ENCODE measurements around the gene HSD3B7.

Gene HSD3B7

DNA sequence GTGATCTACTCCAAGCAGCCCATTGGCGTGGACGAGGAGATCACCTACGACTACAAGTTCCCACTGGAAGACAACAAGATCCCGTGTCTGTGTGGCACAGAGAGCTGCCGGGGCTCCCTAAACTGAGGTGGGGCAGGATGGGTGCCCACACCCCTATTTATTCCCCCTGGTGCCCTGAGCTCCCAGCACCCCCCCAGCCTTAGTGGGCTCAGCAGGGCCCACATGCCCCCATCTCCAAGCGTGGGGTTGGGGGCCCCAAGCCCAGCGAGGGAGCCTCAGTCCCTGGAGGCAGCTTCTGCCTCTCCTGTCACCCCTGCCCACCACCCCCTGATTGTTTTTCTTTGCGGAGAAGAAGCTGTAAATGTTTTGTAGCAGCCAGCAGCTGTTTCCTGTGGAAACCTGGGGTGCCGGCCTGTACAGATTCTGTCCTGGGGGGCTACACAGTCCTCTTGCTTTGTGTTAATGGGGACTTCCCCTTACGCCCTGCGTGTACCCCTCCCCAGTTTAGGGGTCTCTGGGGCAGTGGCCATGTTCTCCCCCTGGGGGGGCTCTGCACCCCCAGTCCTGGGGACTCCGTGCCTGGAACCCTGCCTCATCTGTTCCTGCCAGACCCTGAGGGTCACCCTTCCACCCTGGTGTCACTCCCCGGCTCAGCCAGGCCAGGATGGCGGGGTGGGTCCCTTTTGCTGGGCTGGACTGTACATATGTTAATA, 953 bp upstream of the HSD3B7 start:
- DNase-seq: no peak

DNA sequence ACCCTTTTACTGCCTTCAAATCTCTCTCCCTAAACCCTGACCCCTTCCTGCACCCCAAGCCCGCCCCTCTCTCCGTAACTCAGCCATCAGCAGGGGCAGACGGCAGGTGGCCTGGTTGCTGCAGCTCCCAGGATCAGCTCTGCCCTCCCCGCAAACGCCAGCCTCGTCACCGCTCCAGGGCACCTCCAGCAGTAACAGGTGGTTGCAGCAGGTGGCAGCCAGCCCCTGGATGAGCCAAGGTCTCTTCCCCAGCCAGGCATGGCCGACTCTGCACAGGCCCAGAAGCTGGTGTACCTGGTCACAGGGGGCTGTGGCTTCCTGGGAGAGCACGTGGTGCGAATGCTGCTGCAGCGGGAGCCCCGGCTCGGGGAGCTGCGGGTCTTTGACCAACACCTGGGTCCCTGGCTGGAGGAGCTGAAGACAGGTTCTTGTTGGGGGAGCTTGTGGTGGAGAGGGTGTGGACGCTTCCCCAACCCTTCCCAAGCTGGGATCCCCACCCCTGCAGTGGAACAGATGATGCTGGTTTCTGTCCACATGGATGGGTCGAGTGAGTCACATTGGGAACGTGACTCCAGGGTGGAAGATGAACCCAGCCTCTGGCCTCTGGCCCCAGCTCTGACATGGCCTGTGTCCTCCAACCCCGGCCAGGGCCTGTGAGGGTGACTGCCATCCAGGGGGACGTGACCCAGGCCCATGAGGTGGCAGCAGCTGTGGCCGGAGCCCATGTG, 558 bp downstream of the HSD3B7 start:
- no peak for DNase-seq

DNA sequence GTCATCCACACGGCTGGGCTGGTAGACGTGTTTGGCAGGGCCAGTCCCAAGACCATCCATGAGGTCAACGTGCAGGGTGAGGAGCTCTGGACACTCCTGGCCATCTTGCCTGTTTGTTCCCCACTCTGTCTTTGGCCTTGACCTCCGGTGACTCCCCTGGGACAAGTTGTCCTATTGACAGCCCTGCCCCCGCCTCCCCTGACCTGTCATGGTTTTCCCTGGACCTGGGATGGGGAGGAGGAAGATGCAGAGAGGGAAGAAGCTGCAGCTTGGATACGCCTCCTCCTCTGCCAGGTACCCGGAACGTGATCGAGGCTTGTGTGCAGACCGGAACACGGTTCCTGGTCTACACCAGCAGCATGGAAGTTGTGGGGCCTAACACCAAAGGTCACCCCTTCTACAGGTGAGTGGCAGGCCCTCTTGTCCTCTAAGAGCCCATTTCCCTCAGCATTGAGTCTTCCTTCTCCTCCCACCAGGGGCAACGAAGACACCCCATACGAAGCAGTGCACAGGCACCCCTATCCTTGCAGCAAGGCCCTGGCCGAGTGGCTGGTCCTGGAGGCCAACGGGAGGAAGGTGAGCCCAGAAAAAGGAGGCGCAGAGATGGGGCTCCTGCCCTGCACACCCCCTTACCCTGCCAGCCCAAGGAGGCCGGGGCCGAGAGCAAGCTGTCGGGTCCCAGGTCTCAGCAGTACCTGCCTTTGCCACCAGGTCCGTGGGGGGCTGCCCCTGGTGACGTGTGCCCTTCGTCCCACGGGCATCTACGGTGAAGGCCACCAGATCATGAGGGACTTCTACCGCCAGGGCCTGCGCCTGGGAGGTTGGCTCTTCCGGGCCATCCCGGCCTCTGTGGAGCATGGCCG, 1.4 kb downstream of the HSD3B7 start:
- no peak for DNase-seq

DNA sequence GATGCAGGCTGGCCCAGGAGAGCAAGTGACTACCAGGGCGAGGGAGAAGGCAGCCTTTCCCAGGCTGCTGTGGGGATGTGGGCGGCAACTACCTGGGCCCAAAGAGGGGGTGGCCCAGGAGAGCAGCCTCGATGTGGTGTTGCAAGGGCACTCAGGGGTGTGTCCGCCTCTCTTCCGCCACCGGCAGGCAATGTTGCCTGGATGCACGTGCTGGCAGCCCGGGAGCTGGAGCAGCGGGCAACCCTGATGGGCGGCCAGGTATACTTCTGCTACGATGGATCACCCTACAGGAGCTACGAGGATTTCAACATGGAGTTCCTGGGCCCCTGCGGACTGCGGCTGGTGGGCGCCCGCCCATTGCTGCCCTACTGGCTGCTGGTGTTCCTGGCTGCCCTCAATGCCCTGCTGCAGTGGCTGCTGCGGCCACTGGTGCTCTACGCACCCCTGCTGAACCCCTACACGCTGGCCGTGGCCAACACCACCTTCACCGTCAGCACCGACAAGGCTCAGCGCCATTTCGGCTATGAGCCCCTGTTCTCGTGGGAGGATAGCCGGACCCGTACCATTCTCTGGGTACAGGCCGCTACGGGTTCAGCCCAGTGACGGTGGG, 2.7 kb downstream of the HSD3B7 start:
- DNase-seq: no peak

DNA sequence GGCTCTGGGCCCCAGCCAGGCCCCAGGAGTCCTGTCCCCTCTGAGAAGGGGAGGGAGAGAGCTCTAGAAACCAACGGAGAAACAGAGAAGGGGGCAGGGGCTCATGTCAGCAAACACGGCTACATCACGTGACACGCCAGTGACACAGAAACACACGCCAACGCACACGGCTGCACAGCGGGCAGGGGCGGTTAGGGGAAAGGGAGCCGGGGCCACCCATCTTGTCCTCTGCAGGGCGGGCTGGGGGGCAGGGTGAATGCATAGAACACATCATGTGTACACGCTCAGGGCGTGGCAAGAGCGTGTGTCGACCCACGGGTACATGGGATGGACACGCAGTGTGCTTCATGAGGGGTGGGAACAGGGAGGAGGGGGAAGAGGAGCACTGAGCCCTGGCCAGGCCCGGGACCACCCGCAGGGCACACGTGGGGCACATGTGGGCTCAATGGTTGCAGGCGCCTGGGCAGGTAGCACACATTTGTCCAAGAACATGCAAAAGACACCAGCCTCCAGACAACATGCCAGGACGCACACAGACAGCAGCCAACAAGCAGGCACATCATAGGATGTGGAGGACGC, 4.6 kb downstream of the HSD3B7 start:
- no peak for DNase-seq

DNA sequence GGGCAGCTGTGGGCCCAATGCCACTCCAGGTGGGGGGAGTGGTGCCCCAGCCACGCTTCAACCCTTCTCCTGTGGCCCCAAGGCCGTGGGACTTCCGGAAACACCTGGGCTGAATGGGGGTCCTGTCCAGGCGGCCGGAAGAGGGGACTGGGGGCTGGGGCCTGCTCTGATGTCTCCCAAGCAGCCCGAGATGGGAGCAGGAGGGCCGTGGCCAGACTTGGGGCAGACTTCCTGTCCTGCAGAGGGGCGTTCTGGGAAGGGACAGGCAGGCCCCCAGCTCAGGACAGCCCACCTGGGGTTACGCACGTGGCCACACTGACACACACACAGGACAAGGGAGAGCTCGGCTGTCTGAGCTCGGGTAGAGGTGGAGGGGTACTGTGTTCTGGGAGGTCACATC, 5.1 kb downstream of the HSD3B7 start:
- DNase-seq: no peak

DNA sequence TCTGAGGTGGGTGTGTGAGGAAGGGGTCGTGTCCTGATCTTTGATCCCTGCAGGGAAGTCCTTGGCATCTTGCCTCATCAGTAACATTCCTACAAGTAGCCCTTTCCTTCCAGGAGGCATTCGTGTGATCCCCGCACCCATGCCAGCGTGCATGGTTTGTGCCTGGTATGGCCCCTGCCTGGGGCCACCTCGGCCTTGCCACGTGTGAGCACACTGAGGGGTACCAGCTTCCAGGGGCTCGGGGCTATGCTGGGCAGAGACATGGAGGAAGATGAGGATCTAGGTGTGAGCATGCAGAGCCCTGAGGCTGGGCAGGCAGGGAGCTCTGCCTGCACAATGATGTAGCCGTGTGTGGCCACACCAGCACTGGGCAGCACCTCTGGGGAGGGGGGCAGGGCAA, 6.0 kb downstream of the HSD3B7 start:
- no peak for DNase-seq

DNA sequence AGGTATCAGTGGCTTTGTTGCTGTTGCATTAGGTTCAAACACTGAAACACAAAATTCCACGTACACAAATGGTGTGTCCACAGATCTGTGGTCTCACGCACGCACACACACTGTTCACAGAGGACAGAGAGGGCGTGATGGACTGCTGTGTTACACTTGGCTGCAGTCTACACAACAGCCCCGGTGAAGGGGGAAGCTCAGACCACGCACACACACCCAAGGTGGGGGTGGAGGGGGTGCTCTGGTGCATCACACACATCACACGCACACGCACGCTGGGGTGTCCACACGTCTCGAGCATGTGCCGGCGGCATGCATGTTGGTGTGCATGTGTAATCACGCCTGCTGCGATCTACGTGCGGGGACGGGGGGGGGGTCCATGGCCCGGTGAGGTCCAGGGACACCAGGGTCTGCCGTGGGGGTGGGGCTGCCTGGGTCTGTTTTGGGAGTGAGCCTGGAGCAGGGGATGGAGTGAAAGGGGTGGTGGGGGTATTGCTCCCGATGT, 7.3 kb downstream of the HSD3B7 start:
- no peak for DNase-seq

DNA sequence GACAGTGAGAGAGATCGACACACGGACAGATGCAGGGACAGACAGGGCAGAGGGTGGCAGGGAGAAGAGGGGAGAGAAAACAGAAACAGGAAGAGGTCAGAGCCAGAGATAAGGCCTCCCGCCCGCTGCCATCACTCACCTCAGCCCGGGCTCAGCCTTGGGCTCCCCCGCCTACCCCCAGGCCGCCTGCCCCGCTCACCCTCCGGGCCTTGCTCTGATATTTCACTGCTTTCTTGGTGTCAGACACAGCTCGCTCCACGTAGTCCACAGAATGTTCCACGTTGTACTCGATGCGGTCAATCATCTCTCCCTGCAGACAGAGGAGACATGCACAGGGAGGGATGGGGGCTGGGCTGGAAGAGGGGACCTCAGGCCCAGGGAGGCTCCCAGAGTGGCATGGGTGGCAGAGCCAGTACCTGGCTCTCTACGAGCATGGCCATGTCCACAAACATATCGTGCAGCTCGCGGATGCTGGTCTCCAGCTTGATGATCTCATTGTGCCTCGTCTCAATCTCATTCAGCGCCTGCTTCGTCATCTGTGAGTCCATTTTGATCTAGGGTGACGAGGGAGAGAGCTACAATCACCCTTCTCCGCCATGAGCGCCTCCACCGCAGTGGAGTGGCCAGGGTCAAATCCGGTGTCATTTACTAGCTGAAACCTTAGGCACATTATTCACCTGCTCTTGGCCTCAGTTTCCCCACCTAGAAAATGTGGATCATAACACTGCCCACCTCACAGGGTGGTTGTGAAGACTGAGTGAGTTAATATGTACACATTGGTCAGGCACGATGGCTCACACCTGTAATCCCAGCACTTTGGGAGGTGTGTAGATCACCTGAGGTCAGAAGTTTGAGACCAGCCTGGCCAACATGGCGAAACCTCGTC, 8.2 kb downstream of the HSD3B7 start:
- no peak for DNase-seq

DNA sequence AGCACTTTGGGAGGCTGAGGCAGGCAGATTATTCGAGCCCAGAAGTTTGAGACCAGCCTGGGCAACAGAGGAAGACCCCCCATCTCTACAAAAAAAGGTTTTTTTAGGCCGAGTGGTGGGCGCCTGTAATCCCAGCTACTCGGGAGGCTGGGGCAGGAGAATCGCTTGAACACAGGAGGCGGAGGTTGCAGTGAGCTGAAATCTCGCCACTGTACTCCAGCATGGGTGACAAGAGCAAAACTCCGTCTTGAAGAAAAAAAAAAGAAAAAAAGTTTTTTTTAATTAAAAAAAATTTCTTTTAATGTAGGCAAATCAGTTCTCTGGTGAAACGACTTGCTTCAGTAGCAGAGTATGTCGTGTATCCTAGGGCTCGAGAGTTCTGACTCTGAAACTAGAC, 10.9 kb downstream of the HSD3B7 start:
- DNase-seq: no peak

DNA sequence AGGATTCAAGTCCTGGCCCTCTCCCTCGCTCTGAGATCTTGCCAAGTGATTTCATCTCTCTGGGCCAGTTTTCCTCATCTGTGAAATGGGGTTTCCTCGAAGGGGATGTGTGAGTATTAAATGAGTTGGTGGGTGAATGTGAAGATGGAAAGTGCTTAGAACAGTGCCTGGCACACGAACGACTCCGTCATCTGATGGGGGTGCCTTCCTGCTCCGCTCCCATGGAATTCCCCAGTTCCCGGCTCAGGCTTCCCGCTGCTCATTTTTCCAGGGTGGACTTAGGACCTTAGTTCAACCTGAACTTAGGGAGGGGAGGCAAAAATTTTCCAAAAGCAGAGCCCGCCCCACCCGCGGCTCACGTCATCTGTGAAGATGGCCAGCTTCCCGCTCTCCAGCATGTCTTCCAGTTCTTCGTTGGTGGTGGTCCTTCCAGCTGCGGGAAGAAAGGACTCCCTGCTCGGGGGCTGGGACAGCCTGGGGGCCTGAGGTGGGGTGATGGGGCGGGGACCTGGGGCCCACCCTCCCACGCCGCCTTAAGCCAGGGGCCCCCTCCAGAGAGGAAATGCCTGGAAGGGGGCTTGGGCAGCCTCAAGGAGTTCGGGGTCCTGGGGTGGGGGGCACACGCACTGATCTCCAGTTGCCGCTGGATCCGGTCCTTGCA, 11.4 kb downstream of the HSD3B7 start:
- DNase-seq: no peak

DNA sequence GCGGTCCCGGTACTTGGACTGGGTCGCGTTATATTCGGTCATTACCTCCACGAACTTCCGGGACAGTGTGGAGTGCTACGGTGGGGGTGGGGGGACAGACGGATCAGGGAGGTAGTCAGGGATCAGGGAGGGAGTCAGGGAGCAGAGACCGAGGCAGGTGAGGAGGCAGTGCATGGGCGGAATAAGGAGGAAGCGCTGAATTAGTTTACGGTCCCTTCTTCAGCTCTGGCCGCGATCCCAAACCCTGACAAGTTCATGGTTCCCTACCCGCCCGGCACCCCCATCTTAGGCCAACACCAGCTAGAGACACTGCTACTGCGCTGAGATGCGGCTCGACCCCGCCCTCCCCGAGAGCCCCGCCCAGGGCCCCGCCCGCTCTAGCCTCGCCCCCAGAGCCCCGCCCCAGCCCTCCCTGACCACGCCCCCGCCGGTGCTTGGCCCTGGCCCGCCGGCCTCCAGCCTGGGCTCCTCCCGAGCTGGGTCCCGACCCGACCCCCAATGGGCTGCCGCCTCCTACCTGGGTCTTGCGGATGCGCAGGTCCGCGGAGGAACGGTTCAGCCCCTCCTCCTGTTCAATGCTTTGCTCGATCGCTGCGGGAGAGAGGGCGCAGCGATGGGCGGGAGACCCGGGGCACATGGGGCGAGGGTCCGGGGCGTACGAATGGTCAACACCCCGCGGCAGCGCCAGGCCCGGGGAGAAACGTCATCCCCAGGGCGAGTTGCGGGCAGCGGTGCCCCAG, 12.1 kb downstream of the HSD3B7 start:
- peak; percentile 86 for DNase-seq

DNA sequence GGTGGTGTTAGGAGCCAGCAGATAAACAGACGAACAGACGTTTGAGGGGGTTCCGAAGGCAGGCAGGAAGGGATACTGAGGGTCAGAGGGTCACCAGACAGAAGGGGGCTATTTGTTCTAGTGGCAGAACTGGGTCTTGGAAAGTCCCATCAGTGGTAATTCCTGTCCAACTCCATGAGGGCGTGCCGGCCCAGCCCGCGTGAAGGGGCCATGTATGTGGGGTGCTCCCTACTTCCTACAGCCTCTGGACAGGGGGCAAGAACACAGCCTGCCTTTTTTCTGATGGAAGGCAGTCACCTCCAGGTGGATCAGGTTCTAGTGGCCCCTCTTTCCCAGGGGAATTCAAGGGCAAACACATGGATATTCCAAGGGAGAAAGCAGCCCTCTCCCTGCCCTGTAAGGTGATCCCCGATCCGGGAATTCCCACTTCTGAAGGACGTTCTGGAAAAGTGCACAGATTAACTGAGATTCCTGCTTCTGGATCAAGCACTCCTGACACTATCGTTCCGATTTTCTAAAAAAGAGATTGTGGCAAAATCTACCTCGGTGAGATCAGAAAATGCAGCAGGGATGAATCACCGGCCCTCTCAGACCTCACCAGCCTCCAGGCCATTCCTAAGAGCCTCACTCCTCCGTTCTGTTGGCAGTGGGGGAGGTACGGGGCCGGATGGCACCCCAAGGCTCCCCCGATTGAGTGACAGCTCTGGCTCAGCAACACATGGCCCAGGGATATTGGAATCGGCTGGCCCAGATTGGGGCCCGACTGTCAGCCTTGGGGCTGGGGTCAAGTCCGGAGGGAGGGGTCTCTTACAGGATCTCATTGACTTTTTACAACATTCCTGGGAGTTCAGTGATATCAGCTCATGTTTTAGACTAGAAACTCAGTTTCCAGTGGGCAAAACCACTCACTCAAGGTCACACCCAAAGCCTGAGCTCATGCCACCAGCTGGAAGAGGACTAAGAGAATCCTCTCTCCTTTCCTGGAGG, 13.0 kb downstream of the HSD3B7 start:
- DNase-seq: no peak

DNA sequence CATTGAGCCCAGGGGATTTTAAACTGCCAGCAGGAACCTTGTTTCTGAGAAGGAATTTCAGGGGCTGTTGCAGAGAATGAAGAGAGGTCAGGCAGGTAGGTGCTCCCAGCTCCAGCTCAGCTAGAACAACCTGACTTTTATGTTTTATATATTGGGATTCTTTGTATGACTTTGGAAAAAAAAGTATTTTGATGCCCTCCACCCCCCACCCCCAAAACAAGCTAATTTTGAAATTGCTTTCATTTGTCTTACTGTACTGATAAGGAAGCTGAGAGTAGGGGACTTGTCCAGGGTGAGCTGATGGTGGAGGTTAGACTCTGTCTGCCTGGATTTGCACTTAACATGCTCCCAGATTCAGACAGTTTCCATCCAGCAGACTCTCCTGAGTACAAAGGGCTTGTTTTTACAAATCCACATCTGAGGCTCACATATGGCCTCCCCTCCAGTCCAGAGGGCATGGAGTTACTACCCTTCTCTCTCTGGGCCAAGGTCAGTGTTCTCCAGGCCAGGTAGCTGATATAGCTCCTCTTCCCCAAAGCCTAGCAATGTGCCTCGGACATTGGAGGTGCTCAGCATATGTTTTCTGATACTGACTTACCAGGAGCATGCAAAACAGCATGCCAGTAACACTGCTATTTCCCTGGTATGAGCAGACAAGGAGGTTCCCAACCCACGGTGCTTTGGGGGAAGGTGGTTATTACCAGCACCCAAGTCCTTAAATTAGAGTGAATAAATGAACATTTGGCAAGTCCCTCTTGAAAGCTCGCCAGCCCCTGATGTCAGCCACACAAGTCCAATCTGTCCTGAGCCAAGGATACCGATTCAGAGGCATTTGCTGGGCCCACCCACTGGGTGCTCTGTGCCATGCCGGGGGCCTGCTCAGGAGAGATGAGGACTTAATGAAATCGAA, 14.1 kb downstream of the HSD3B7 start:
- DNase-seq: no peak

DNA sequence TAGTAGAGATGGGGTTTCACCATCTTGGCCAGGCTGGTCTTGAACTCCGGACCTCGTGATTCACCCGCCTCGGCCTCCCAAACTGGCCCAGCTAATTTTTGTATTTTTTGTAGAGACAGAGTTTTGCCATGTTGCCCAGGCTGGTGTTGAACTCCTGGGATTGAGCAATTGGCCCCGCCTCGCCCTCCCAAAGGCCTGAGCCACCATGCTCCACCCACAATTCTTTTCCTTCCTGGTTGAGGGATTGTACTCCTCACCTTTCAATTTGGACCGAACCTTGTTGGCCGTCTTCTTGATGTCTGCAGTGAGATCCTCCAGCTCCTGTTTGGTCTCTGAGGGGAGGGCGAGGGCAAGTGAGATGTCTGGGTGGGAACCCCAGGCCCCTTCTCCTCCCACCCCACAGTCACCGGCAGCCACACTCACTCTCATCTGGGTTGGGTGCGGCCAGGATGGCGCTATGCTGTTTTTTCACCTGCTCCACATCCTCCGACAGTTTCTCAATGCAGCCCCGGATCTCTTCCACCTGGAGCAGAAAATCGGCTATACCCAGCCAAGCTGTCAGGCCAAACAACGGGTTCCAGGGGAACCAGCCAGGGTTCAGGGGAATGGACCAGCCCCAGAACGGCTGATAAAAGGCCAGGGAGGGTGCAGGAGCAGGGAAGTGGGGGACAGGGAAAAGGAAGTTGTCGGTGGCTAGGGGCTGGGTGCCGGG, 15.8 kb downstream of the HSD3B7 start:
- no peak for DNase-seq

DNA sequence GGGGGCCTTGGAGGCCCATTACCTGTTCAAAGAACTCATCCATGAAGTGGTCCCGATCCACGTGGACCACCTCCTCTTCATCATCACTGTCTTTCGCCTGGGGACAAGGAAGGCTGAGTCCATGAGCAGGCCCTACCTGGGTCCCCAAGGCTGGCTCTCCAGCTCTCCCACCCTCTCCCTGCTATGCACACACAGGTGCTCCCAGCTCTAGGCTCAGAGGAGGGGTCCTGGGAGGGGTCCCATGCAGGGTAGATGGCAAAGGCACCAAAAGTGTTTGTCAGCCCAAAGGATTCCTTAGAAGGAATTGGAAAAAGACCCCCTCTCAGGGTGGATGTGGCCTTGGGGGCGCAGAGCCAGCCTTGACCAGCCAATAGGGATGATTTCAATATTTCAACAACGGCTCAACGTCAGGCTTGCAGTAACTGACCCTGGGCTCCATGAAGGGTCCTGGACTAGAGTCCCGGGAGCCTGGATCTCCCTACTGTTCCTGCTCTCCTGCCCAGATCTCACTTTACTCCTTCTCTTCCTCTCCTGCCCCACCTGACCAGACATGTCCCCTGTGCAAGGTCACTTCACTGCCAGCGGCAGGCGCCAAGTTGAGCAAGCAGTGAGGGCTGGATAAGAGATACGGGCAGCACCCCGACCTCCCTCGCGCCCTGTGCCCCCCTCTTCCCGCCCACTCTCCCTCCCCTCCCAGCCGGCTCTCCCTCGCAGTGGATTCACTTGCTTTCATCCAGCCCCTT, 16.7 kb downstream of the HSD3B7 start:
- DNase-seq: no peak

Measured in CD4-positive, alpha-beta T cell treated with Interleukin-17A for 1 hour (primary cell).